G401 (cell line): ENCODE data around the gene ANOS1. TPM values are rescaled to one million over a fixed set of nuclear protein-coding genes. Genes with fewer than 3 reads are reported as not detected.
"Not testable (repeated sequence)": the region's sequence is repeated elsewhere in the genome, so short reads cannot be mapped to it uniquely, and the experiment has no call there.

Source experiments
- DNase-seq: peaks from one replicate; pipeline ENCODE4 v3.0.0-alpha.2; 2015; ENCODE audit warnings: low spot score
- in situ Hi-C: cut with HindIII; loops from 2 replicates; pipeline ENCODE4 v1.10.0; 2016; ENCODE audit warnings: low sequenced_read_pairs, mixed read lengths
- total RNA-seq: library from RNA; depleted of rRNA; stranded (reverse); fragments of >200 nt; shearing (Covaris generic); gene quantifications from 2 replicates; pipeline ENCODE4 v1.2.3, GENCODE V29; 2014

The ANOS1 gene
- total RNA-seq, 1 experiment from 2014 or later, result not detected

DNA sequence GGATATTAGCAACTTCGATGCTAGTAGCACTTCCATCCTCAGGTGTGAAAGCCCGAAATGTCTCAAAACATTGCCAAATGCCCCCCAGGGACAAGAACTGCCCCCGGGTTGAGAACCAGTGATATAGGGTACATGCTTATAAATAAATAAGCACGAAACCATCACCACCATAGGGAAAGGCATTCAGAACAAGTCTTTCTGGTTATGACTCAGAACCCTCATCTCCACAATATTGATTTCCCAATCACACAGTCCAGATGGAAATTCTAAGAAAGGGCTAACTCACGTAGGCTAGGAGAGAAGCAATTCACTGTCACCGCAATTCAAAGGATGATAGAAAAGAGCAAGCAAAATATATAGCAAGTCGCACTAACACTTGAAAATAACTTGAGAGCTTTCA lies 84.8 kb downstream of the ANOS1 start:
- in situ Hi-C loops, result no loop called here
- no peak for DNase-seq

DNA sequence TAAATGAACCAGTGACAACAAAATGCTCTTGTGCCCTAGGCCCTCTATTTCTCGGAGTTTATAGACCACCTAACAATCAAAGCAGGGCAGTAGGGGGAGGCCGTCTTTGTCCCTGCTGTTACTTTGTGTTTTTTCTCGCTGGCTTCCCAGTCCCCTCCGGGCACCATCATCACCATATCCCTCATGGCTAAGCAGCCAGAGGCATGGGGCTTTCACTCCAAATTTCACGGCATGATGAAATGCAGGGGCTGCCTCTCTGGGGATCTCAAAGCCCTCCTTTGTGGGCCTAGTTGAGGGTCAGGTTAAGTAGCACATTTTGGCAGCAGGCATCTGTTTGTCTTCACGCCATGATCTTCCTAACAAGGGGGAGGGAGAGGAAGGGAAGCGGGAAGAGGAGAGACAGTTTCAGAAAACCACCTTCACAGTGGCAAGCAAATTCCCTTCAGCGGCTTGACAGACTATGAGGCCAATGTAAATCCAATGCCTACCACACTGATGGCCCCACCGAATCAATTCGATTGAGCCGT lies 91.9 kb downstream of the ANOS1 start:
- no peak for DNase-seq
- in situ Hi-C loops, result no loop called here

DNA sequence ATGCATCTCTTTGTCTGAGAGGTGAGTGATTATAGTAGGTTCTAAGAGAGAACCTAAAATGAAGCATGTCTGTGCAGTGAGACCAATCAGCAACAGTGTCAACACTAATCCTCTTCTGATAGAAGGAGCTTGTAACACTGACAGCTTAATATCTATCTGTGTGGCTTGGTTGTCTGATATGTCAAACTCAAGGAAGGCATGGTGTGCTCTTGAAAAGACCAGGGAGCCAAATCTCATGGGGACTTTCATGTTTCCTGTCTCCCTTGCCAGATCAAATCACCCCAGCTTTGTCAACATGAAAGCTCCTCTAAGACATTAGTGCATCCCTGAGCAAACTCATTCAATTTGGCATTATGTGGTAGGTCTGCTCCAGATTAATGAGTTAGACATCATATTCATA lies 95.4 kb downstream of the ANOS1 start:
- DNase-seq, result no peak
- in situ Hi-C loops, result no loop called here

DNA sequence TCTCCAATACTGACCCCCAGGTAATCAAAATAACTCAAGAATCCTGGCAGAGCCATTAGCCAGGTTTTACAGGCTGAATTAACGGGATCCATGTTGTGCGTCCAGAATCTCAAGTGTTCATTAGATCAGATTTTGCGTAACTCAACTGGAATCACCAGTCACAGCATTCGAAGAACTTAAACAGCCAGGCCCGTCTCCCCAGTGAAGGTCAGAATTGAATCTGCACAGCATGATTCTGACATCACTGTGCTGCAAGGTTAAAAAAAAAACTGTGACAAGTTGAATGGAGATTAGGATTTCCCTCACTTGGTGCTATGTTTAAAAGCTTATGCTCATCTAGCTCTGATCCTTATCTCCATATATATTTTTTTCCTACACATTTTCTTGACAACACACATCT lies 96.1 kb downstream of the ANOS1 start:
- in situ Hi-C loops, result no loop called here
- DNase-seq, result no peak

DNA sequence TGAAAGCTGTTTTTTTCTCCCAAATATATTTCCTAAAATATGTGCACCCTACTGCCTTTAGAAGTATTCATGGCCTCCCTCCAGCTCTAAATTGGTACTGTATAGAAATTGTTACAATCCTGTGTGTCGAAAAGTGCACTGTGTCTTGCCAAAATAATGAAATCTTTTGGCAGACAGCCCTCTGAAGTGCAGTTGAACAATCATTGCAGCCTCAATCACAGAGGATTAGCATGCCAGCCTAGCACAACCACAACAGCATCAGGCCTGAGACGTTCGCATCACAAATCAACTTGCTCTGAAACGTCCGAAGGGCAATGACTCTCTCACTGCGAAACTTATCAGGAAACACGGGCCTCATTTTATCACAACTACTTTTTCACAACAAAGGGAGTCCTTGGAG lies 99.0 kb downstream of the ANOS1 start:
- no peak for DNase-seq
- in situ Hi-C loops, result no loop called here

DNA sequence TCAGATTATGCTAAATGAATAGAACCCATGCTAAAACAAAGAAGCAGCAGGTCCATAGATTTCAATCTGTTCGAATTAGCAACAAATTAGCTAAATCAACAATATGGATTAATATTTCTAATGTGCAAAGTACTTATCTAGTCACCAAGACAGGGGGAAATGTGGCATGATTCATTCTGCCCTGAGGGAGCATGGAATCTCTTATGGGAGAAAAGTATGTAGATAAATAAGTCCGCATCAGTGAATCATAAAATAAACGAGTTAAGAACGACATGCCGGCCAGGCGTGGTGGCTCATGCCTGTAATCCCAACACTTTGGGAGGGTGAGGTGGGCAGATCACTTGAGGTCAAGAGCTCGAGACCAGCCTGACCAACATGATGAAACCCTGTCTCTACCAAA lies 102.1 kb downstream of the ANOS1 start:
- no peak for DNase-seq
- in situ Hi-C loops, result no loop called here

DNA sequence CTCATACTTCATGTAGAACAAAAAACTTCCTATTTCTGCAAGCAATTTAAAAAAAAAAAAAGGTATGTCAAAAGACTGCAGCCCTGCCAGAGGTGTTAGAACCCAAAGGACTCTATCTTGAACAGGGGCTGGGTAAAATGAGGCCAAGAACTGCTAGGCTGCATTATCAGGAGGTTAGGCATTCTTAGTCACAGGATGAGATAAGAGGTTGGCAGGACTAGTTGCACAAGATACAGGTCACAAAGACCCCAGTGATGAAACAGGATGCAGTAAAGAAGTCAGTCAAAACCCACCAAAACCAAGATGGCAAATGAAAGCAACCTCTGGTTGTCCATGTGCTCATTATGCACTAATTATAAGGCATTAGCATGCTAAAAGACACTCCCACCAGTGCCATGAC lies 104.1 kb downstream of the ANOS1 start:
- in situ Hi-C loops, result no loop called here

DNA sequence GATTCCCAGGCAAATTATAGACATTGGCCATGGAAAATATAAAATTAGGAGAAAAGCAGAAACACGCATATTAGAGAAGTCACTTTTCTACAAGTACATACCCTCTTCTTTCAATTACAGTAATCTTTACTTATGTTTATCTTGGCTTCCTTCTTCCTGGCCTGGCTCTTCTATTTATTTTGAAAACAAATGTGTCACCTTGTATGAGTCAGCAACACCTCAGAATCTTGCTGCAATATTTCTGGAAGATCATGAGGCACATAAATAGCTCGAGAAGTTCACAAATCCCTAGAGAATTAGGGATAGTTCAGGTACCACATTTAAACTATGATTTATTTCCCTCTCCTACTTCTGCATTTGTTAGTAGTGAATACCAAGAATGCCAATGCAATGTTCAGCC lies 124.6 kb downstream of the ANOS1 start:
- in situ Hi-C loops, result no loop called here
- DNase-seq, result no peak

More for the DNA sequence above, 104.1 kb downstream of the ANOS1 start:
- no peak for DNase-seq

DNA sequence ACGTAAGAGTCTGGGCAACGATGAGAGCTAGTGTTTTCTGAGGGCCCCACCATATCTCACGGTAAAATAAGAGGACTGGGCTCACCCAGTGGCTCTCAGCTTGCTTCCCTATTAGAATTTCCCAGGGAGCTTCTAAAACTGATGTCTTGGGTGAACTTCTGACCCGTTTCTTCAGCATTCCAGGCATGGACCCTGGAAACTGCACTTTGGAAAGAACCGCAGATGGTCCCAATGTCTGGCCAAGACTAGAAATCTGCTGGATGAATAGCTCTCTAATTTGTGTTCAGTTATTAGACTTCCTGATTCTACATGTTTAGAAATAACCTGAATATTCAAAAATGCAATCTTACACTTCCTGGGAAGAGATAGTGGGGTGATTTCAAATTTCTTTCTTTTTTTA lies 127.8 kb downstream of the ANOS1 start:
- in situ Hi-C loops, result no loop called here
- no peak for DNase-seq

DNA sequence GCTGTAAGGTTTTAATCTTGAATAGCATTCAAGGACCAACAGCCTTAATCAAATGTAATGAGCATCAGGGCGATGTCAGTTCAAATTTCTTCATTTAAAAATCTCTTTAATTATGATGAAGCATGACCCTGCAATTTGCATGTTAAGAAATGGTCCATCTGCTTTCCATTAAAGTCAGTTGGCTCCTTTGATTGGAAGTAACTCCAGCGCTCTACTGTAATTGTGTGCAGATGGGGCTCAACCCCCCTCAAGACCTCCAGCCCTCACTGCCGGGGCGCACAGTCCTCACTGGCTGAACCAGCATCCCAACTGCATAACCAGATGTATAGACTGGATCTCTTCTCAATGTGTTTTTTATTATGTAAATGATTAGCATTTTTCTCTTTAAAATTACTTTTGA lies 140.4 kb downstream of the ANOS1 start:
- in situ Hi-C loops, result no loop called here
- no peak for DNase-seq

DNA sequence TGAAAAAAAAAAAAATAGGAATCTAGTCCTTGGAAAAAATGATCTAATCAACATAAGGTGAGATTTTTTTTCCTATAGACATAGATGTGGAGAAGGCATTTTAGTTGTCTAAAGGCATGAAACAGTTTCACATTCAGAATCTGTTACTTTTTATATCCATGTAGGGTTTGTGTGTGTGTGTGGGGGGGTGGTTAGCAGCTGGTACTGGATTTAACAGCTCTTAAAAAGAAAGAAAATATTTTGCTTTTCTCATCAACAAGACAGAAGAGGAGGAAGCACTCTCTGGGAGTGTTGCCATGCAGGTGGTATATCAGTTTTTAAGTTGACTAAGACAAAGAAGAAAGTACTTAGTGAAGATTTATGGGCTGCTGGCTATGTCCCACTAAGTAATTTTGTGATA lies 145.0 kb downstream of the ANOS1 start:
- in situ Hi-C loops, result no loop called here

DNA sequence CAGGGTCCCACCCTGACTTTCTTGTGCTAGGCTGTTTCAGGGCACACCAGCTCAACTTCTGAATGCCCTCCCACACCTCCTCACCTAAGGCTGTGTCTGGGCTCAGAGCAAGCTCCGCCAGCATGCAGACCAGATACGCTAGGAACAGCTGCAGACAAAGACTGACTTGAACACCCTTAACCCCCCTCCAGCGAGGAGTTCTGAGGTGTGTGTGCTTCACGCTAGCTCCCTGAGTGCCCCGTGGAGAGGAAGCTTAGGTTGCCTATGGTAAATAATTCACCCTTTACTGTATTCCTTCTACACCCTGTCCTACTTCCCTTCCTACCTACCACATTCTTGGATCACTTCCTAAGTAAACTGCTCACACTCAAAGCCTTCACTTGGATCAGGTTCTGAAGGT lies 152.3 kb downstream of the ANOS1 start:
- in situ Hi-C loops, result no loop called here

More for the DNA sequence above, 145.0 kb downstream of the ANOS1 start:
- no peak for DNase-seq

DNA sequence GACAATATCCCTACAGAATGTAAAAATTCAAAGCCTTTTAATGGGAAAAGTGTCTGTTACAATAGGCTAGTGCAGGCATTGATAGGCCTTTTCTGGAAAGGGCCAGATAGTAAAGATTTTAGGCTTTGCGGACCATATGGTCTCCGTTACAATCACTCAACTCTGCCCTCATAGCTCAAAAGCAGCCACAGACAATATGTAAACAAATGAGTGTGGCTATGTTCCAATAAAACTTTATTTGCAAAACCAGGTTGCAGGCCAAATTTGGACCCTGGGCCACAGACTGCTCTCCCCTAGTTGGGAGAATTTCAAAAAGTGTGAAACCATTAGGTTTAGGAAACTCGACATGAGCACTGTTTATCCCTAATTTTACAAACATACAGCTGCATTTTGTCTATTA lies 155.1 kb downstream of the ANOS1 start:
- in situ Hi-C loops, result no loop called here
- no peak for DNase-seq

More for the DNA sequence above, 152.3 kb downstream of the ANOS1 start:
- DNase-seq, result no peak

DNA sequence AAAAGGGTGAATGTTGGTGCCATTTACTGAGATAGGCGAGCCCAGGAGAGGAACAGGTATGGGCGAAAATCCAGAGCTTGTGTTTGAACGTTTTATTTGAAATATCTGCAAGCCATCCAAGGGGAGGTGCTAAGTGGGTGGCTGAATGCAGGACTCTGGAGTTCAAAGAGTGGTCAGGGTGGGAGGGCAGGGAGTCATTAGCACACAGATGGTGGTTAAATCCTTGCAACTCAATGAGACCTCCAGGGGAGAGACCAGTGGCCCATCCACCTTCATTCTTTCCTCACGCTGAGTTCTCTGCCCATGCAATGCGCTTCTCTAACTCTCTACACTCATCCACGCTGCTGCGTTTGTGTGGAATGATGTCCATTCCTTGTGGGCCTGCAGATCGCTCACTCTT lies 166.2 kb downstream of the ANOS1 start:
- in situ Hi-C loops, result no loop called here
- no peak for DNase-seq

DNA sequence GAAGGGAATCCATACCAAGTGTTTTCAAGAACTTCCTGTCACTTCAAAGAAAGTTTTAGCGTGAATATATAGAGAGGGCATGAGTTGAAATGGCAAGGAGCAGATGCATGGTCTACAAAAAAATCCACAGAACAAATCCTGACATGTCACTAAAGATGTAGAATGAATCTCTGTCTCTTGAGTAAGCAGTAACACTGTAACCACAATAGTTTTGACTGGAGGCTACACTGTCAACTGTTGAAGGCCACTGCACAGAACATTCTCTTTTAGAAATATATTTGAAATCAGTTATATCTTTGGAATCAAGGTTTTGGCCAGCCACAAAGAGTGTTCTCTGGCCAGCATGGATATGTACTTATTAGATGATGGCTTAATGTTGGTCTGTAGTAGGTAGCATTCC lies 183.5 kb downstream of the ANOS1 start:
- in situ Hi-C loops, result no loop called here
- DNase-seq, result no peak

DNA sequence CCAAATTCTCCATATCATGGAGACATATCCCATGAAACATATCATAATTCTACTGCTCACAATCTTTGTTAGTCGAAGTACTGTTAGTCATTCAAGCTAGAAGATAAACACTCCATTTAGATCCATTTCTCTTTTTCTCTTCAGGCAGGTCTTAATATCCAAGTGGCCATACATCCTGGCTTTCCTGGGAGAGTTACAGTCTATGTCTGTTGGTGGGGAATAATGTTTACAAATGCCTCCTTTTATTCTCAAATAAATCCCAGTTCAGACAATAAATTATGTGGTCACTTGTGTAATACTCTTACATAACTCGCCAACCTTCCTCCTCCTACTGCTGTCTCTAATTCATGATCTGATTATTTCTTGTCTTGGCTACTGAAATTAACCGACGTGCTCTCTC lies 185.2 kb downstream of the ANOS1 start:
- no peak for DNase-seq
- in situ Hi-C loops, result no loop called here

DNA sequence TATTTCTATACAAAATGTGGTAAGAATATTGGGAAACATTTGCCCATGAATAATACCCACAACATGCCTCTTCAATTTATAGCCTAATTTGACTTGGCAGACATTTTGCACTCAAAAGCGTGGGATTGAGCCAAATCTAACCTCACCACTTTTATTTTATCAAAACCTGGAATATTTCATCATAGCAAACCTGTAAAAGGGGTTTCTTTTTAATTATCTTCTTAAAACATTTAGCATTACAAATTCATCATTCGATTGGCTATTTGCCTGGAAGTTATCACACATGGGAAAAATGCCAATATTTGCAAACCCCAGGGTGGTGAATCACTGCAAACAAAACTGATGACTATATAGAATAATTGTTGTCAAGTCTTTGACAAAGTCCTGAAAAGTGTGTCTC lies 211.1 kb downstream of the ANOS1 start:
- in situ Hi-C loops, result no loop called here
- DNase-seq, result no peak

DNA sequence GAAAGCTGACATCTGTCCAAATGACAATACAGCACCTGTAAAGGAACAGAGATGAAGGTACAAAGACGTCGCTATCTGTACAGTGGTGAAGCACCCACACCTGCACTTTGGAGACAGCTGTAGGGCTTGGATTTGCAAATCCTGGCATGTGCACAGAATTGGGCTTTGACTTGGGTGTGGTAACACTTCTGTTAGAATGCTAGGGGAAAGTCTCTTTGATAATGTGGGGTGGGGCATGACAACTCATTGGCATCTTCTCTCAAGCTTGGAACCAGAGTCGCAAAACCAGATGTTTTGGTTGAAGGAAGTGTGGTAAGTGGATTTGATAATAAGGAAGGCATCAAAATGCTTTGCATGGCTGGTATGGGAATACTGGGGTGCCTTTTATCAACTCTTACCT lies 211.8 kb downstream of the ANOS1 start:
- in situ Hi-C loops, result no loop called here
- DNase-seq, result no peak

DNA sequence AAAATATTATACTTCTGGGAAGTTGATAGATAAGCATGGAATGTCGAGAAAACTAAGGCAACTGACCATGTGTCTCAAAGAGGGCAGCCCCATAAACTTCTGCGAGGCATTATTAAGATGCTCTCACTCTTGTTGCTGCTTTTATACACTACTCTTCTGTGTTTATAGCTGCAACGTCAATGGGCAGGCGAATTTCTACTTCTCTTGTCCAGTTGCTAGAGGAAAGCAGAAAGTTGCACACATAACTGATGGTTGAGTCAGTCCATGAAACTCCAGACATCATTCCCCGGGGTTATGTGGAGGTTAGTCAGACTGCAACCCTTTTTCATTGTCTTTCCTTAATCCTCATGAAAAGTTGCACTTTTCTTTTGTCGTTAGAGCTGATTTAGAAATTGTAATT lies 227.5 kb downstream of the ANOS1 start:
- DNase-seq, result no peak
- in situ Hi-C loops, result no loop called here

DNA sequence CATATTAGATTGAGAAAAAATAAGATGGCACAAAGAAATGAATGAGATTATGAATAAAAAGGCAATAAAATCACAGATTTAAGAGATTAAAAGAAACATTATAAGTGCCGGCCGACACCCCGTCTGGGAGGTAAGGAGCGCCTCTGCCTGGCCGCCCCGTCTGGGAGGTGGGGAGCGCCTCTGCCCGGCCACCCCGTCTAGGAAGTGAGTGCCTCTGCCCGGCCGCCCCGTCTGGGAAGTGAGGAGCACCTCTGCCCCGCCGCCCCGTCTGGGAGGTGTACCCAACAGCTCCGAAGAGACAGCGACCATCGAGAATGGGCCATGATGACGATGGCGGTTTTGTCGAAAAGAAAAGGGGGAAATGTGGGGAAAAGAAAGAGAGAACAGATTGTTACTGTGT lies 229.8 kb downstream of the ANOS1 start:
- DNase-seq, in situ Hi-C loops: not testable (repeated sequence)

DNA sequence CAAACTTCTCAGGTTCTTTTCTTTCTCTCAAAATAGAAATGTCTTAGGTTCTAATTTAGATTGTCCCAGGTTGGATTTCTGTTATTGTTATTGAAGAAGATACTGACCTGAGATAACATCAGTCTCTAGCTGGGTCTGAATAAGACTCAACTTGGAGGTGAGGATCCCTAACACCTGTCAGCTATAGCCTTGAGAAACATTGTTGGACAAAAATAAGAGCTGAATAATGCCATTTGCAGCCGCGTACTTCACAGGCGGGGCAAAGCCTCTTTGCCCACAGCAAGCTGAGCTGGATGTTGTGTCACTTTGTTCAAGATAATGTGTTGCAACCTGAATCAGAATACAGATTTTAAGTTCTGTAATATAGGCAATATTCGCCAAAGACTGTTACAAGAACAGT lies 231.7 kb downstream of the ANOS1 start:
- no peak for DNase-seq
- in situ Hi-C loops, result no loop called here

DNA sequence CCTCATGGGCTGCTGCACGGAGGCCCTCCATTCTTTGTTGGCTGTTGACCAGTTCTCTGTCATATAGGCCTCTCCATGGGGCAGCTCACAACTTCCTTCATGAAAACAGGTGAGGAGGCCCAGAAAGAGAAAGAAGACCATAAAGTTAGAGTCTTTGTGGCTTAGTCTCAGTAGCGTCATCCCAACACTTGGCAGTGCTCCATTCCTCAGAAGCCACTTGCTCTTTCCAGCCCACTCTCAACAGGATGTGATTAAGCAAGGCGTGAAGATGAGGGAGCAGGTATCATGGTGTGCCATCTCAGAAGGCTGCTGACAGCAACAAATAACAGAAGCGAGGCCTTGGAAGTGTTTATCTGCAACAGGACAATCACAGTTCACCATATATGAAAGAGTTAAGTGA lies 236.9 kb downstream of the ANOS1 start:
- not testable (repeated sequence) for DNase-seq

More for the DNA sequence above, 236.9 kb downstream of the ANOS1 start:
- in situ Hi-C loops, result not testable (repeated sequence)
